ENCODE measurements around the gene MCTP1. TPM values are rescaled to one million over a fixed set of nuclear protein-coding genes. Genes with fewer than 3 reads are reported as not detected.

The MCTP1 gene
- total RNA-seq, 1 donor = 5.8 TPM

GRCh38 chr5:95252801-95253200 lies 32.1 kb downstream of the MCTP1 start:
- no peak overlapping the region for H3K4me3 ChIP-seq (ENCODE audit: insufficient read depth, low read length)
- no peaks in the 10 kb centered on the region for H4K20me1 ChIP-seq (ENCODE audit: insufficient read depth, low read length)
- peaks cover 3% of the 10 kb centered on the region for H3K27me3 ChIP-seq (ENCODE audit: insufficient read depth, low read length)
- no peaks in the 10 kb centered on the region for H3K4me1 ChIP-seq (ENCODE audit: insufficient read depth, low read length)
- no peaks in the 10 kb centered on the region for H3K36me3 ChIP-seq (ENCODE audit: insufficient read depth, low read length)
- H3K79me2 ChIP-seq (ENCODE audit: insufficient read depth, low read length) = no peaks in the 10 kb centered on the region
- no peak for TF ChIP-seq CTCF (IDR thresholded peaks at IDR 0.05; ENCODE audit: extremely low read depth, low read depth, low read length)
- H3K9me3 ChIP-seq (ENCODE audit: low read depth, low read length) = no peaks in the 10 kb centered on the region
- DNase-seq (ENCODE audit: insufficient read length, low spot score, missing footprints) = no peak
- H3K4me2 ChIP-seq (ENCODE audit: insufficient read depth, low read length) = no peak overlapping the region
- H2AFZ ChIP-seq (ENCODE audit: low read length) = no peak overlapping the region
- no peak overlapping the region for H3K27ac ChIP-seq (ENCODE audit: low read depth, low read length)

GRCh38 chr5:95251185-95251584 lies 33.7 kb downstream of the MCTP1 start:
- Histone ChIP-seq H3K4me2 (ENCODE audit: insufficient read depth, low read length) (no peak overlapping the region), H3K36me3 (ENCODE audit: insufficient read depth, low read length) (no peaks in the 10 kb centered on the region), H3K9me3 (ENCODE audit: low read depth, low read length) (no peaks in the 10 kb centered on the region), H3K27me3 (ENCODE audit: insufficient read depth, low read length) (peaks cover 3% of the 10 kb centered on the region), H3K4me3 (ENCODE audit: insufficient read depth, low read length) (no peak overlapping the region), H3K4me1 (ENCODE audit: insufficient read depth, low read length) (no peaks in the 10 kb centered on the region), H2AFZ (ENCODE audit: low read length) (no peak overlapping the region), H4K20me1 (ENCODE audit: insufficient read depth, low read length) (no peaks in the 10 kb centered on the region), H3K27ac (ENCODE audit: low read depth, low read length) (no peak overlapping the region), H3K79me2 (ENCODE audit: insufficient read depth, low read length) (no peaks in the 10 kb centered on the region)
- no peak for DNase-seq (ENCODE audit: insufficient read length, low spot score, missing footprints)
- no peak for TF ChIP-seq CTCF (IDR thresholded peaks at IDR 0.05; ENCODE audit: extremely low read depth, low read depth, low read length)

- Histone ChIP-seq H3K27me3 (ENCODE audit: insufficient read depth, low read length) (no peaks in the 10 kb centered on the region), H3K4me1 (ENCODE audit: insufficient read depth, low read length) (no peaks in the 10 kb centered on the region), H2AFZ (ENCODE audit: low read length) (no peak overlapping the region), H3K79me2 (ENCODE audit: insufficient read depth, low read length) (no peaks in the 10 kb centered on the region), H3K36me3 (ENCODE audit: insufficient read depth, low read length) (no peaks in the 10 kb centered on the region), H3K9me3 (ENCODE audit: low read depth, low read length) (no peaks in the 10 kb centered on the region), H3K27ac (ENCODE audit: low read depth, low read length) (no peak overlapping the region), H3K4me2 (ENCODE audit: insufficient read depth, low read length) (no peak overlapping the region), H4K20me1 (ENCODE audit: insufficient read depth, low read length) (no peaks in the 10 kb centered on the region), H3K4me3 (ENCODE audit: insufficient read depth, low read length) (no peak overlapping the region)
- TF ChIP-seq CTCF (IDR thresholded peaks at IDR 0.05; ENCODE audit: extremely low read depth, low read depth, low read length) = no peak
- no peak for DNase-seq (ENCODE audit: insufficient read length, low spot score, missing footprints)
Measured at GRCh38 chr5:95244479-95244878, 40.4 kb downstream of the MCTP1 start.

GRCh38 chr5:95241635-95242034 lies 43.3 kb downstream of the MCTP1 start:
- no peak overlapping the region for H3K4me2 ChIP-seq (ENCODE audit: insufficient read depth, low read length)
- H3K36me3 ChIP-seq (ENCODE audit: insufficient read depth, low read length) = no peaks in the 10 kb centered on the region
- no peaks in the 10 kb centered on the region for H3K27me3 ChIP-seq (ENCODE audit: insufficient read depth, low read length)
- H3K79me2 ChIP-seq (ENCODE audit: insufficient read depth, low read length) = no peaks in the 10 kb centered on the region
- H4K20me1 ChIP-seq (ENCODE audit: insufficient read depth, low read length) = no peaks in the 10 kb centered on the region
- no peaks in the 10 kb centered on the region for H3K9me3 ChIP-seq (ENCODE audit: low read depth, low read length)
- TF ChIP-seq CTCF (IDR thresholded peaks at IDR 0.05; ENCODE audit: extremely low read depth, low read depth, low read length) = no peak
- H3K4me1 ChIP-seq (ENCODE audit: insufficient read depth, low read length) = peaks cover 5% of the 10 kb centered on the region
- H2AFZ ChIP-seq (ENCODE audit: low read length) = no peak overlapping the region
- DNase-seq (ENCODE audit: insufficient read length, low spot score, missing footprints) = no peak
- H3K4me3 ChIP-seq (ENCODE audit: insufficient read depth, low read length) = no peak overlapping the region
- H3K27ac ChIP-seq (ENCODE audit: low read depth, low read length) = no peak overlapping the region

All from osteoblast (primary cell).